Posterior cingulate gyrus (tissue), 11 donors: ENCODE measurements around the gene GGA3.

Source experiments
- DNase-seq, 10 donors: peaks; one replicate each; pipeline versions ENCODE4 v3.0.0 to v3.0.0-alpha.2; 2020 to 2021; ENCODE audit warnings: mixed read lengths in 3 of 10
- intact Hi-C: fragments of 100-400 bp; cut with DNase I; formaldehyde crosslinking; loops from one replicate; pipeline ENCODE4 v1.15.1; 2023

GGA3 gene

GRCh38 chr17:75232786-75233185 lies 28.6 kb downstream of the GGA3 start:
- intact Hi-C loops, result no loop called here
- peak in 1 of 10 donors; percentile 55 for DNase-seq

DNA sequence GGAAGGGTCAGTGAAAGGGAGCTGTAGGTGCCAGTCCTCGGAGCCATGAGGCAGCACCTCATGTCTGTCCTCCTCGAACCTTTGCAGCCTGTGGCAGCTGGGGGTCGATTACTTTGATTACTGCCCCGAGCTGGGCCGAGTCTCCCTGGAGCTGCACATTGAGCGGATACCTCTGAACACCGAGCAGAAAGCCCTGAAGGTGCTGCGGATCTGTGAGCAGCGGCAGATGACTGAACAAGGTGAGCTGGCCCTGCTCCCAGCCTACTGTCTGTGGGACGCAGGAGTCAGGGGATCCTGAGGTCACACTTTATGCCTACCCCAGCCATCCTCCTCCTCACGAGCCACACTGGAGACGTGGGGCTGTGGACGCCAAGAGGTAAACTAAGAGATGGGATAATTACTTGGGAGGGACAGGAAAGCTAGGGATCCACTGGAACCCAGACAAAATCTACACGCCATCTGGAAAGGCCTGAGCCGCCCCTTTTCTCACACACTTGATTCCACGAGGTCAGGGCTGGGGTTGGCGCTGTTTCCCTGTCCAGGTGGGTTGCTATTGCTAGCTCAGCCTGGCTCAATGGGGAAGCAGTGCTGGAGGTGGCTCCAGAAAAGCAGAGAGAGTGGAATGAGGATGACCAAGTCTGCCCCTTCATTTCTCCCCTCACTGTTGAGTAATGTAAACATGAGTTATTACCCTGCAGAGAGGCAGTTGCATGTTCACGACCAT lies 29.5 kb downstream of the GGA3 start:
- intact Hi-C loops, result no loop called here

DNA sequence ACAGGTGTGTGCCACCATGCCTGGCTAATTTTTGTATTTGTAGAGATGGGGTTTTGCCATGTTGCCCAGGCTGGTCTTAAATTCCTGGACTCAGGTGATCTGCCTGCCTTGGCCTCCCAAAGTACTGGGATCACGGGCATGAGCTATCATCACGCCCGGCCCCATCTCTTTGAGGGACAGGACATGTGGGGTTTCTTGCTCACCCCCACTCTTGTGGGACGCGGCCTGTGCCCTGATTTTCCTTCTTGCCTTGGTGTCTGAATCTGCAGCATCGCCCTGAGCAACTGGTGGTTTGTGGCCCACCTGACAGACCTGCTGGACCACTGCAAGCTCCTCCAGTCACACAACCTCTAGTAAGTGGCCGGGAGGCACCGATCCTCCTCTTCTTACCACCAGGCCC lies 30.3 kb downstream of the GGA3 start:
- intact Hi-C loops, result no loop called here
- no peak for DNase-seq

More for the DNA sequence above, 29.5 kb downstream of the GGA3 start:
- no peak for DNase-seq

- intact Hi-C loops, result no loop called here
- DNase-seq, result peak in 1 of 10 donors; percentile 65
Measured at GRCh38 chr17:75228847-75229246, 32.6 kb downstream of the GGA3 start.

- DNase-seq, result no peak
- intact Hi-C loops, result no loop called here
Measured at GRCh38 chr17:75228305-75228704, 33.1 kb downstream of the GGA3 start.

DNA sequence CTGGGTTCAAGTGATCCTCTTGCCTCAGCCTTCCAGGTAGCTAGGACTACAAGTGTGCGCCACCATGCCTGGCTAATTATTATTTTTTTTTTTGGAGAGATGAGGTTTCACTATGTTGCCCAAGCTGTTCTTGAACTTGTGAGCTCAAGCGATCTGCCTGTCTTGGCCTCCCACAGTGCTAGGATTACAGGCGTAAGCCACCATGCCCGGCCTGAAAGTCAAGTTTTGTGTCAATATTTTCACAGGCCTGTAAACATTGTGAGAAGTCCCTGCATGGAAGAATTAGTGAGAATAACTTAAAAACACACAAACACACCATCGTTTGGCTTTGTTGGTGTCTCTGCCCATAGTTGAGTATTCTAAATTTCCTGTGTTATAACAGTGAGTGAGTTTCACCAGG lies 33.7 kb downstream of the GGA3 start:
- DNase-seq, result no peak
- intact Hi-C loops, result no loop called here

DNA sequence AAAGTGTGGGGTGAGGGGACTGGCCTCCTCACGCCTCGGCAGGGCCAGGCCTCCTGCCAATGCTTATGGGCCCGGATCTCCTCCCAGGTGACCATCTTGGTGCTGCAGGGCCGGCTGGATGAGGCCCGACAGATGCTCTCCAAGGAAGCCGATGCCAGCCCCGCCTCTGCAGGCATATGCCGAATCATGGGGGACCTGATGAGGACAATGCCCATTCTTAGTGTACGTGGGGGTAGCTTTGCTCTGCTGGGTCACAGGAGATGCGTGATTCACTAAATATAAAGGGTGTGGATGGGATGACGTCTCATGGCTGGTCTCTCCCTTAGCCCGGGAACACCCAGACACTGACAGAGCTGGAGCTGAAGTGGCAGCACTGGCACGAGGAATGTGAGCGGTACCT lies 36.4 kb downstream of the GGA3 start:
- intact Hi-C loops, result no loop called here
- DNase-seq, result peak in 6 of 10 donors; percentile 29 to 92 (median 68)

DNA sequence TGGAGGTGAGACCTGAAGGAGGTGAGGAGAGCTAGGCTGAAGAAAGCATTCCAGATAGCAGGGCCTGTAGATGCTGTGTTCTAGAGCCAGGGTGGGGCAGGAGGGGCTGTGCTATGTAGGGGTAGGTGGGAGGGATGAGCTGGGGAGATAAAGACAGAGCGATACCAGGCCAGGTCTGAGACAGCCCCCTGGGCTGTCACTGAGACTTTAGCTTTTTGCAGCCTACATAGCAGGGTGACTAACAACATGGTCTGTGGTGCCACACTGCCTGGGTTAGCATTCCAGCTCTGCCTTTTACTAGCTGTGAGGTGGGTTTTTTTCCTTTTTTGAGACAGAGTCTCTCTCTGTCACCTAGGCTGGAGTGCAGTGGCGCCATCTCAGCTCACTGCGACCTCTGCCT lies 41.6 kb downstream of the GGA3 start:
- peak in 1 of 10 donors; percentile 38 for DNase-seq
- intact Hi-C loops, result no loop called here

DNA sequence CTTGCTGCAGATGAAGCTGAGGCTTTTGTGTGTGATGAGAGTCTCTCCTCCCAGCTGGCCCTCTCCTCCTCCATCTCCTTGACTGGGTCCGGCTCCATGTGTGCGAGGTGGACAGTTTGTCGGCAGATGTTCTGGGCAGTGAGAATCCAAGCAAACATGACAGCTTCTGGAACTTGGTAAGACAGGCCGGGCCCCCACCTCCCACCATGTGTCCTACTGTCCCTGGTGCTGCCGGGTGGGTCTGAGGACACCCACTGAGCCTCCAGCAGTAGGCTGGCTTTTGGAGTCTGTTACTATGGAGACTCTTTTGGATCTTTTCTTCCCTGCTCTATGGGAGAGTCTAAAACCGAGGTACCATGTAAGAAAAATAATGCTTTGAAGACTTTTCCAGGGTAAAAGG lies 43.3 kb downstream of the GGA3 start:
- intact Hi-C loops, result no loop called here
- peak in 2 of 10 donors; percentile 62 to 74 for DNase-seq

GRCh38 chr17:75209061-75209460 lies 52.3 kb downstream of the GGA3 start:
- intact Hi-C loops, result loop anchor here (5.0 to 10.0 kb wide), 3 partner anchors 56 to 244 kb away; partner anchors contain the start of genes GGA3 and MRPS7
- DNase-seq, result peak in 1 of 10 donors; percentile 61

- intact Hi-C loops, result loop anchor here (5.0 to 10.0 kb wide), 3 partner anchors 57 to 243 kb away; partner anchors contain the start of genes GGA3 and MRPS7
Measured at GRCh38 chr17:75208161-75208560, 53.2 kb downstream of the GGA3 start.

DNA sequence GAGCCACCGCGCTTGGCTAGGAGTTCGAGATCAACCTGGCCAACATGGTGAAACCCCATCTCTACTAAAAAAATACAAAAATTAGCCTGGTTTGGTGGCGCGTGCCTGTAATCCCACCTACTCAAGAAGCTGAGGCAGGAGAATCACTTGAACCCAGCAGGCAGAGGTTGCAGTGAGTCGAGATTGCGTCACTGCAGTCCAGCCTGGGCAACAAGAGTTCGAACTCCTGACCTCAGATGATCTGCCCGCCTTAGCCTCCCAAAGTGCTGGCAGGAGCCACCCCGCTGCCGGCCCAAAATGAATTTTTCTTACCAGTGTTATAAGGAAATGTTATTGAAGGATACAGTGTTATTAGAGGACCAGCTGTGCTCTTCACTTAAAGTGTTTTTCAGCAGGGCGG lies 53.6 kb downstream of the GGA3 start:
- peak in 2 of 10 donors; percentile 16 to 48 for DNase-seq
- intact Hi-C loops, result loop anchor here (5.0 to 10.0 kb wide), 3 partner anchors 57 to 243 kb away; partner anchors contain the start of genes GGA3 and MRPS7

More at GRCh38 chr17:75208161-75208560, 53.2 kb downstream of the GGA3 start:
- DNase-seq, result no peak

DNA sequence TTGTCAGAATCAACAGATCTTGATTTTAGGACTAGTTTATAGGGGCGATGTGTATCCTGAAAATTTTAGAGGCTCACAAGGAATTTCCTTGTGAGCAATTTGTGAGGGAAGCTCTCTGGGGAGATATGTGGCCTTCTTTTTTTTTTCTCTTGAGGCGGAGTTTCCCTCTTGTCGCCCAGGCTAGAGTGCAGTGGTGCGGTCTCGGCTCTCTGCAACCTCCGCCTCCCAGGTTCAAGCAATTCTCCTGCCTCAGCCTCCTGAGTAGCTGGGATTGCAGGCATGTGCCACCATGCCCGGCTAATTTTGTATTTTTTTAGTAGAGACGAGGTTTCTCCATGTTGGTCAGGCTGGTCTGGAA lies 54.4 kb downstream of the GGA3 start:
- intact Hi-C loops, result loop anchor here (5.0 to 10.0 kb wide), 3 partner anchors 58 to 242 kb away; partner anchors contain the start of genes GGA3 and MRPS7
- DNase-seq, result peak in 2 of 10 donors; percentile 0 to 5

DNA sequence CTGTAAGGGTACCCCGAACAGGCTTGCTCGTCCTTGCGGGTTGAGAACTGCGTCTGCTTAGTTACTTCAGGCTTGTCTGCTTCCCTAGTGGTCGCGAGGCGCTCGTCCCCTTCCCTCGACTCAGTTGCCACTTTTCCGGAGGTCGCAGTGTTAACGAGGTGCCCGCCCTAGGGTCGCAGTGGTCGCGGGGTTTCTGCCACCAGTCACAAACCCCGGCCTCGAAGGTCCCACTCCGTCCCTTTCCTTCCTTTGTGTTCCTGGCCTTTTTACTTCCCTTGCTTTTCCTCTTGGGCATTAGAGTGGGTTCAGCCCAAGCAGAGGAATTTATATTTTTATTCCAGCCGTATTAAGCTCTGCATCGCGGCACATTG lies 55.6 kb downstream of the GGA3 start:
- no peak for DNase-seq
- intact Hi-C loops, result loop anchor here (2.0 to 10.0 kb wide), 4 partner anchors 23 to 241 kb away; partner anchors contain the start of genes GGA3, MRPS7 and SUMO2

DNA sequence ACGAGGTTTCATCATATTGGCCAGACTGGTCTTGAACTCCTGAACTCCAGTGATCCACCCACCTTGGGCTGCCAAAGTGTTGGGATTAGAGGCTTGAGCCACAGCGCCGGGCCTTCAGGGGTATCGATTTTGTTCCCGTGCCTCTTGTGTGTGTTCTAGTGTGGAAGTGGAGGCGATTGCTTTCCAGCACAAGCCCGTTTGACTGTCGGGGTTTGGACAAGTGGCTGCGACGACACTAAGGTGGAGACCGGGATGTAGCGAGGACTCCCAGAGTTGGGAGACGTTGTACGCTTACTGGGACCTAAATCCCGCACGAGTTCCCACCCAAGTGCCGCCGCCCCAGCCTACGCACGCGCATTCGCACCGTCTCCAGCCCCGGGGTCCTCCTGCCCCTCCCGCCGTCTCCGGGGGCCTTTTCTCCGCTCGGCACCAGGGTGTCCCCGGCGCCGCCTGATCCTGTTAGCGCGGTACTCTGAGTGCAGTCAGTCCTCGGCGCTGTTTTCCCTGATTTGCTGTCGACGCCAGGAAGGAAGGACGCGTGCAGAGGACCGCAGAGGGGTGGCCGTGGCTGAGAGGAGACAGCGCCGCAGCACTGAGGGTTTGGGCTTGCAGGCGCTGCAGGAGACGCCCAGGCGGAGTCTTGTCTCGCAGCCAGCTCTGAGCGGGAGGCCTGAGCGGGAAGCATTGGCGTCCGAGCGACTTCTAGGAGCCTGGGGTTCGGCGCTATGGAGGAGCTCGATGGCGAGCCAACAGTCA lies 56.2 kb downstream of the GGA3 start, which contains the start of gene NUP85:
Gene NUP85, plus strand, starts transcription at position 643 of the 756 bp plus-strand sequence. Its CDS starts 83 bp downstream, at position 726.
- intact Hi-C loops, result loop anchor here (2.0 to 10.0 kb wide), 4 partner anchors 22 to 240 kb away; partner anchors contain the start of genes GGA3, MRPS7 and SUMO2
- DNase-seq, result peak; percentile 87 to 99 (median 92)

DNA sequence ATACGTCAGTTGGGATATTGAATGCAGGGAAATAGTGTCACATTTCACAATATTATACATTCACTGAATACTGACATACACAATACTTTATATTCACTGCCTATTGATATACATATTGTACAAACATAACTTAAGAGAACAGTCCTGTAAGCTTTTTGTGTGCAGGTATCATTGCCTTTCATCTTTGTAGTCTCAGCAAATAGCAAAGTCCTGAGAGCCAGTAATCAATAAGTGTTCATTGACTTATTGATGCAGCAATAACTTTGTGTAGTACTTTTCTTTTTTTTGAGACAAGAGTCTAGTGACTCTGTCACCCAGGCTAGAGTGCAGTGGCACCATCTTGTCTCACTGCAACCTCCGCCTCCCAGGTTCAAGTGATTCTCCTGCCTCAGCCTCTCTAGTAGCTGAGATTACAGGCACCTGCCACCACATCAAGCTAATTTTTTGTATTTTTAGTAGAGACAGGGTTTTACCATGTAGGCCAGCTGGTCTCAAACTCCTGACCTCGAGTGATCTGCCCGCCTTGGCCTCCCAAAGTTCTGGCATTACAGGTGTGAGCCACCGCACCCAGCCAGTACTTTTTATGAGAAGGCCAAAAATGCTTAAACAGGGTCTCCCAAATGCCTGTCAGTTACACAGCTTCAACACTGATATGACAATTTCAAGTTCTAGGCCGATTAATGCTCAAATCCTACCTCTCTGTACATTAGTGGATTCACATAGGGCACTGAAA lies 61.4 kb downstream of the GGA3 start:
- intact Hi-C loops, result loop anchor here (2.0 to 10.0 kb wide), 3 partner anchors 65 to 235 kb away; partner anchors contain the start of genes GGA3 and MRPS7

GRCh38 chr17:75194879-75195278 lies 66.5 kb downstream of the GGA3 start:
- intact Hi-C loops, result no loop called here
- DNase-seq, result peak in 1 of 10 donors; percentile 7

More for the DNA sequence above, 61.4 kb downstream of the GGA3 start:
- DNase-seq, result peak in 1 of 10 donors; percentile 40

DNA sequence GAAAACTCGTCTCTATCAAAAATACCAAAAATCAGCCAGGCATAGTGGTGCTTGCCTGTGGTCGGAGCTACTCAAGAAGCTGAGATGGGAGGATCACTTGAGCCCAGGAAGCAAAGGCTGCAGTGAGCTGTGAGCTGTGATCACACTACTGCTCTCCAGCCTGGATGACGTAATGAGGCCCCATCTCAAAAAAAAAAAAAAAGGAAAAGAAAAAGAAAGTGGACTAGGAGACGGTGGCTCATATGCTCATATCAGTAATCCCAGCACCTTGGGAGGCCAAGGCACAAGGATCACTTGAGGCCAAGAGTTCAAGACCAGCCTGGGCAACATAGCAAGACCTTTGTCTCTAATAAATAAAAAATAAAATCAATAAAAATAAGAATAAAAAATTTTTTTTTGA lies 69.8 kb downstream of the GGA3 start:
- intact Hi-C loops, result no loop called here

GRCh38 chr17:75188614-75189013 lies 72.8 kb downstream of the GGA3 start:
- intact Hi-C loops, result no loop called here

More for the DNA sequence above, 69.8 kb downstream of the GGA3 start:
- peak in 1 of 10 donors; percentile 6 for DNase-seq

More at GRCh38 chr17:75188614-75189013, 72.8 kb downstream of the GGA3 start:
- DNase-seq, result peak in 1 of 10 donors; percentile 15
